IPS-NIHi7 (cell line): ENCODE results near the gene RELT.
A peak's percentile ranks its signal among the peaks of the same experiment; 100 is the strongest.

Experiments used
- DNase-seq: peaks from one replicate; pipeline ENCODE4 v3.0.0; 2012; ENCODE audit warnings: mixed read lengths; ENCODE audit errors: extremely low spot score

RELT gene

DNA sequence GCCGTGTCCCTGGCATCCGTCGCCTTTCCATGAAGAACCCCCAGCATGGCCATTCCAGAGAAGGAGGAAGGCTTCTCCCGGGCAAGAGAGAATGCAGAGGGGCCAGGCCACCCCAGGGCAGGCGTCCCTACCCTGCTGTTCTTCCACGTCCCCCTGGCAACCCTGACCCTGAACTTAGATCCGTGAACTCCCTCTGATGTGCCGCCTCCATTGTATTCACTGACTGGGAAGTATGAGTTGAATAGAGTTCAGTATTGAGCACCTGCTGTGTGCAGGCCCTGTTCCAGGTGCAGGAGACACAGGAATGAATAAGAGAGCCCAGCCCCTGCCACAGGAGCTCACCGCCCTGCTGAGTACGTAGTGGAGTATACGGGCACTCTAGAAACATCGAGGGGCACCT lies 29.1 kb upstream of the RELT start:
- no peak for DNase-seq

DNA sequence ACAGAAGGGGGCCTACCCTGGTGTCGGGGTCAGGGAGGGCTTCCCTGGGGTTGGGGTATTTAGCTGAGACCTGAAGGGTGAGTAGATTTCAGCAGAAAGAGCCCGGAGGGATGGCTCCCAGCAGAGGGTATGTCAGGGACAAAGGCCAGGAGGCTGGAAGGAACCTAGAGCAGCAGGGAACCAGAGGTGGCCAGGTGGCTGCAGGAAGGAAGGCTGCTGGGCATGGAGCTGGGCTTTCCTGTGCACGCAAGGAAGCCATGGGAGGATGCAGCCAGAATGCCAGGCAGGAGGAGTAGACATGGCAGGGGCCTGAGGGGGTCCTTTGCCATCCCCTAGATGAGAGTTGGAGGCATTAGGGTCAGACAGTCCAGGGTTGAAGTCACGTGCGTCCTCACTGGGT lies 27.4 kb upstream of the RELT start:
- no peak for DNase-seq

DNA sequence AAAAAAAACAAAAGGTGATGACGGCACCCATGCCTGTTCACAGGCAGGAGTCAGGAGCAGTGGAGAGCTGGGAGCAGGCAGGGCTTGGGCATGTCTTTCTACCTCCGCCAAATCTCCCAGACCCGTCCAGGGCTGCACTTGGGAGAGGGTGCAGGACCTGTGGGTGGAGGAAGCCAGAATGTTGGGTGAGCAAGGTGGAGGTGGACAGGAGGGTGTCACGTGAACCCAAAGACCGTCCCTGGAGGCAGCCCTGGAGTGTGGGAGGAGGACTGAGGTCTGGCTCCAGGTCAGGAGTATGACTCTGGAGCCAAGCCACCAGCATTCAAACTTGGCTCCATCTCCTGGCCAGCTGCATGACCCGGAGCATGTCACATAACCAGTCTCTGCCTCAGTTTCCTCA lies 26.6 kb upstream of the RELT start:
- no peak for DNase-seq

DNA sequence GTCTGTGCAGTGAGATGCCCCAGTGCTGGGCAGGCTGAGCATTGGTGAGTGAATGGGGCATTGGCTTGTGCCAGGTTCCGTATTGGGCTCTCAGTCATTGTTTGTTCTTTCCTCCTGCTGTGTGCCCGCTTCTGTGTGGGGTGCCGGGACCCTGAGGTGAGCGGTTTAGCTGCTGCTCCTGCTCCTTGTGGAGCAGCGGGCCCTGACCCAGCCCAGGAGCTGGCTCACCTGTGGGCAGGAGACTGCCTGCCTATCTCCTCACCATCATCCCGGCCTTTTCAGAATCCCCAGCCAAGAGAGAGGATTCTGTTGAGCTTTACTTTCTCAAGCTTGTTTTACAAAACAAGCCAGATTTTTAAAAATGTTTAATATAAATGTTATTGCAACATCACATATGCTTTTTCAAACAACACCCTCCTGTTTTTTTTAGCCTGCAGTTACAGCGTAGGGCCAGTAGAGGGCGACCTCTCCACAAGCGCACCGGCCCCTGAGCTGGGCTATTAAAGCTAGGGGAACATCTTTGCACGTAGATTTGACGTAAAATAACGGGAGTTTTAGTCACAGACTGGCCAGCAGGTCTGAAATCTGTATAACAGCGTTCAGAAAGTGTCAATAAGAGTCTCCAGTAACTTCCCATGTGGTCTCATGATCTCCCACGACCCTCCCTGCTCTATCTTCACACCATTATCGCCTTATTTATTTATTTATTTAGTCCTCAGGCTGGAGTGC lies 25.1 kb upstream of the RELT start:
- peak; percentile 79 for DNase-seq

DNA sequence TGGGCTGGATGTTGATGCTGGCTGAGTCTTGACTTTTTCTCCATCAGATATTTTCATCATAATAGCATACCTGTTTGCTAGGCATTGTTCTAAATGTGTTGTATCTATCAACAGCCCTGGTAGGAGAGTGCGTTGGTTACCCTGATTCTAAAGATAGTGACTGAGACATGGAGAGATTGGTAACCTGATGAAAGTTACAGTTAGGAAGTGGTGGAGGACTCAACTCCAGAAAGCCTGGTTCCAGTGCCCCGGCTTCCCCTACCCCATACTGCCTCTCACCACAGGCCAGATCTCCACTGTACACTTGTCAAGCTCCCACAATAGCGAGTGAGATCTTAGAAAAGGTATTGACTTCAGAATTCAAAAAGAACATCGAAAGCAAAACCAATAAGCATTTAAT lies 22.8 kb upstream of the RELT start:
- DNase-seq = no peak

DNA sequence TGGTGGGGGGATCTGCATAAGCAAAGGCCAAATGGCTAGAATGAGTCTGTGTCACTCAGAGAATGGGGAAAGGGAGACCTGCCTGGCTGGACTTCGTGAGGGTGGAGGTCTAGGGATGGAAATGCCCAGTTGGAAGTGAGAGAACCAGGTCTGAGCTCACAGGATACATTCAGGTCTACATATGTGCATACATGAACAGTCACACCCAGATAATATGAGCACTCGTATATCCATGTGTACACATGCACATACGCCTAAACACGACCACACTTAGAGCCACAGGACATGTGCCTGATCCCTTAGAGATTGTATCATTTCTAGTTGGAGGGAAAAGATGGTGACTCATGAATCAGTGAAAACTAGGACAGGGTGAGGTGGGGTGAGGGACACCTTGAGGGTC lies 21.1 kb upstream of the RELT start:
- DNase-seq = no peak

DNA sequence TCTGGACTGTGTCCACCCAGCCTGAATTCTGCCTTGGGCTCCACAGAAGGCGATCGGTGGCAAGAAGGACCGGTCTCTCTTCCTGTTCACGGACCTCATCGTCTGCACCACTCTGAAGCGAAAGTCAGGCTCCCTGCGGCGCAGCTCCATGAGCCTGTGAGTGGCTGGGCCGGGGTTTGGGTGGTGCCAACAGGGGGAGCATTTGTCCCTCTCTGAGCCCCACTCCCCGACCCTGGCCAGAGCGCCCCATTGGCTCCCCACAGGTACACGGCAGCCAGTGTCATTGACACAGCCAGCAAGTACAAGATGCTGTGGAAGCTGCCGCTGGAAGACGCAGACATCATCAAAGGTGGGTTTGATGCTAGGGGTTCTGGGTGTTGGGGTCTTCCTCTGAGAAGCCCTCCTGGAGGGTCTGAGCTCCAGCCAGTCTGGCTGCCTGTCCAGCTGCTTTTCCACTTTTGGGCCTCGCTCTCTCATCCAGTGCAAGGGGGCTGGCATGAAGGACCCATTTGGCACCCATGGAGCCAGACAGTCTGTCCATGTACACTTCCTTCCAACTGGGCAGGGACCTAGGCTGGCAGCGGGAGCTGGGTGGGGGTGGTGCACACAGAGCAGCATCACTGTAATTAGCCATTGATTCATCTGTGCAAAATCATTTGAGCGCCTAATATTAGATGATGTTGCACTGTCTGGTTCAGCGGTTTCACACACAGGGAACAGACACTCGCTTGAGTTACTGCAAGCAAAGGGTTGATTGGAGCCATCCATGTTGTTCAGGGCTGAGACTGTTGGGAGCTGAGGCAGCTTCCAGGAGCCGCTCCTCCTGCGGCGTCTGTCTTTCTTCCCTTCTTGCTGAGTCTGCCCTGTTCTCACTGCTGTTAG lies 19.0 kb upstream of the RELT start:
- no peak for DNase-seq

DNA sequence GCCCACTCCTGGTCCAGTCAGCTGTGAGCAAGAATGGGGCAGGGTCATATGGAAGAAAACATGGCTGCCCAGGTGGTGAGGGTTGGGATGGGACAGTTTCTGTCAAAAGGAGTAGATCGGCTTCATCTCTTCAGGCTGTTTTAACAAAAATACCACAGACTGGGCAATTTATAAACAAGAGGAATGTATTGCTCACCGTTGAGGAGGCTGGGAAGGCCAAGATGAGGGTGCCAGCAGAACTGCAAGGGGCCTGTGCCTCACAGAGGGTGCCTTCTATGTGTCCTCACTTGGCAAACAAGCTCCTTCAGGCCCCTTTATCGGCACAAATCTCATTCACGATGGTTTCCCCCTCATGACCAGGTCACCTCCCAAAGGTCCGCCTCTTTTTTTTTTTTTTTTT lies 18.1 kb upstream of the RELT start:
- no peak for DNase-seq

DNA sequence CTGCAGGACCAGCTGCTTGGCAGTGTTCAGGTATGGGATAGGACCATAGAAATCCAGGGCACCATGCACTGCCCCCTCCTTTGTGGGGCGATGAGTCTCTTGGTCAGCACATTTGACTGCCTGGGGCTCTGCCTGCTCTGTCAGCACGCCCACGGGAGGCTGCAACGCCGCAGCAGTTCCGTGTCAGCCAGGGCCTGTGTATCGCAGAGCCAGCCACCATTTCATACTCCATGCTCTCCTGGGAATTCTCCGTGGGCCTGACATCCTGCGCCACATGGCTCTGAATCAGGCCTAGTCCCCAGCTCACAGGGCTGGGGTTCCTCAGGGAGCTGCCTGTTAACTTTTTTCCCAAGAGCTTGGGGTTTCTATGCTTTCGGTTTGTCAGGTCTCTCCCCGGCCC lies 16.9 kb upstream of the RELT start:
- DNase-seq = no peak

DNA sequence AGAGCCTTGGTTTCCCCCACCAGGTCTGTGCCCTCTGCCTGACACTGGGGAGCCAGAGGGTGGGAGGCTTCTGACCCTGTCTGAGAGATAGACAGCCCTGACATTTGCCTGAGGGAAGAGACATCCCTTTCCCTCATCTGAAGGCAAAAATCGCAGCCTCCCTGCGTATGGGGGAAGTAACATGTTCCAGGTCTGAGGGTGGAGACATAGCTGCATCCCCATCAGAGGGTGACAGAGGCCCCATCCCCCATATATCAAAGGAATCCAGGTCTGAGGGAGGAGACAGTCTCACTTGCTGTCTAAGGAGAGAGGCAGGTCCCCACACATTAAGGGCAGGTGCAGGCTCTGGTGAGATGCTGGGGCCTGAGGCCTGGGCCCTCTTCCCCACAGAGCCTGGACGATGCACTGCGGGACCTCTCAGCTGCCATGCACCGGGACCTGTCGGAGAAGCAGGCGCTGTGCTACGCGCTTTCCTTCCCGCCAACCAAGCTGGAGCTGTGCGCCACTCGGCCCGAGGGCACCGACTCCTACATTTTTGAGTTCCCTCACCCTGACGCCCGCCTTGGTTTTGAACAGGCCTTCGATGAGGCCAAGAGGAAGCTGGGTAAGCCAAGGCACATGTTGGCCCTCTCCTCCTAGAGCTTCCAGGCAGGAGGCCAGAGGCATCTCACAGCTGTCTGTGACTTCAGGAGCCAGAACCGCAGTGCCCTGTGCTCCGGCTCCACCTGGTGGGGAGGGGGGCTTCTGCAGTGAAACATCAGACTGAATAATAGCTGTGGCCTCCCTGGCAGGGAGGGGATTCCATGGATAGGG lies 16.1 kb upstream of the RELT start:
- DNase-seq = peak; percentile 74

DNA sequence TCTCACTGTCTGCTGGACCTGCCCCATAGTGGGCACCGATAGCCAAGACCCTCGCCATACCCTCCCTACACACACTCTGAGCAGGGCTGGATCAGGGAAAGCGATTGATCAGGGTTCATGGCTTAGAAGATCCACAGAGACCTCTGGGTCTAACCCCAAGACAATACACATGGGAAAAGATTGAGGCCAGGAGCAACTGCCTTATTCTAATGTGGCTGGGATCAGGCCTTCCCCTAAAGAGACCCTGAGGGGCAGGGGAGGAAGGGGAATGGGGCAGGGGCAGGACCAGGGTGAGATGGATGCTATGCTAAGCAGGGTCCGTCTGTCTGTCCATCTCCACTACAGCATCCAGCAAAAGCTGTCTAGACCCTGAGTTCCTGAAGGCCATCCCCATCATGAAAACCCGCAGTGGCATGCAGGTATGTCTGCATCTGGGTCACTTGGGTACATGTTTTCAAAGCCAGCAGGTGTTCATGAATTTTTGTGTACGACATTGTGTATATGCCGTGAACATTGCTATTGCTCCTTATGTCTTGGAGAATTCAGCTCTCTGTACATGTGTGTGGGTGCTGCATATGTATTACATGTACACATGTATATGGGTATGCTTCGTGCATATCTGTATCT lies 15.3 kb upstream of the RELT start:
- no peak for DNase-seq

DNA sequence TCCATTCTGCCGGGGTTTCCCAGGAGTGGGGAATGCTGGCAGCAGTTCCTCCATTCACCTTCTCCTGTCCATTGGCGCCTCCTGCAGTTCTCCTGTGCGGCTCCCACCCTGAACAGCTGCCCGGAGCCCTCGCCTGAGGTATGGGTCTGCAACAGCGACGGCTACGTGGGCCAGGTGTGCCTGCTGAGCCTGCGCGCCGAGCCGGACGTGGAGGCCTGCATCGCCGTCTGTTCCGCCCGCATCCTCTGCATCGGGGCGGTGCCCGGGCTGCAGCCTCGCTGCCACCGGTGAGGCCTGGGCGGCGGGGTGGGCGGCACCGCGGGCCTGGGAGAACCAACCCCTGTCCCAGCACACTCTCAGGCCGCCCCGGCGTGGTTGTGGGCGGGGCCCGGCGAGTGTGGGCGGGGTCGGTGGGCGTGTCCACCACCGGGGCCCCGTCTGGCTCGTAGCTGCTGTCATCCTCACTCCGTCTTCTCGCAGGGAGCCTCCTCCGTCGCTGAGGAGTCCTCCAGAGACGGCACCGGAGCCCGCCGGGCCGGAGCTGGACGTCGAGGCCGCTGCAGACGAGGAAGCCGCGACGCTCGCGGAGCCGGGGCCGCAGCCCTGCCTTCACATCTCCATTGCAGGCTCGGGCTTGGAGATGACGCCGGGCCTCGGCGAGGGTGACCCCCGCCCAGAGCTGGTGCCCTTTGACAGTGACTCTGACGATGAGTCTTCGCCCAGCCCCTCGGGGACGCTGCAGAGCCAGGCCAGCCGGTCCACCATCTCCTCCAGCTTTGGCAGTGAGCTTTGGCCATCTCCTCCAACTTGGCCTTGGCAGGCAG lies 14.0 kb upstream of the RELT start:
- peak; percentile 99 for DNase-seq

DNA sequence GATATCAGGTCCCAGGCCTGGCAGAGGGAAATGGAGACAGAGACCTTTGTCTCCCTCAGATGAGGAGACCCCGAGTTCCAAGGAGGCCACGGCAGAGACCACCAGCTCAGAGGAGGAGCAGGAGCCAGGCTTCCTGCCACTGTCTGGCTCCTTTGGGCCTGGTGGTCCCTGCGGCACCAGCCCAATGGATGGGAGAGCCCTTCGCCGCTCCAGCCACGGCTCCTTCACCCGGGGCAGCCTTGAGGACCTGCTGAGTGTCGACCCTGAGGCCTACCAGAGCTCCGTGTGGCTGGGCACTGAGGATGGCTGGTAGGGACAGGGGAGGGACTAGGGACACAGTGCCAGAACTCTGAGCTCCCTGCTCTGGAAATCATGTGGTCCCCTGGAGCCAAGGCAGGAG lies 13.1 kb upstream of the RELT start:
- no peak for DNase-seq

DNA sequence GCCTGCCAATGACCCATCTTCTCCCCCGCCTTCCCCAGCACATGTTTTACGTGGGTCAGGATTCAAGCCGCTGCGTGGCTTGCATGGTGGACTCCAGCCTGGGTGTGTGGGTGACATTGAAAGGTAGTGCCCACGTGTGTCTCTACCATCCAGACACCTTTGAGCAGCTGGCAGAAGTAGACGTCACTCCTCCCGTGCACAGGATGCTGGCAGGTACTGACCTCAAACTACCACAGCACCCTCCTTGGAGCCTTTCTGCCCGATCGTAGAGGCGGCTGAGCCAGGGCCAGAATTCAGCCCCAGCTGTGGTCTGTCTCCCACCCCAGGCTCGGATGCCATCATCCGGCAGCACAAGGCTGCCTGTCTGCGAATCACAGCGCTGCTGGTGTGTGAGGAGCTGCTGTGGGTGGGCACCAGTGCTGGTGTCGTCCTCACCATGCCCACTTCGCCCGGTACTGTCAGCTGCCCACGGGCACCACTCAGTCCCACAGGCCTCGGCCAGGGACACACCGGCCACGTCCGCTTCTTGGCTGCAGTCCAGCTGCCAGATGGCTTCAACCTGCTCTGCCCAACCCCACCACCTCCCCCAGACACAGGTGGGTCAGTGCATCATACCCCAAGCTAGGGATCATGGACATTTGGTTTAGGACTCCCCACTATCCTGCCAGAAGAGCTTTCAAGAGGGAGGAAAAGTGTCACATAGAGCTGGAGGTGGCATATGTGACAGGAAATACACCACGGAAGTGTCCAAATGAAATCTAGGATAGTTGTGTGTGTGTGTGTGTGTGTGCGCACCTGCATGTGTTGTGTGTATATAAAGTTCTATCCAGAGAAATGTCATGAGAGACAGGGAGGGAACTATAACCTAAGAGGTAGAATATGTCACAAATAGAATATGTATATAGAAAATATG lies 10.6 kb upstream of the RELT start:
- no peak for DNase-seq

DNA sequence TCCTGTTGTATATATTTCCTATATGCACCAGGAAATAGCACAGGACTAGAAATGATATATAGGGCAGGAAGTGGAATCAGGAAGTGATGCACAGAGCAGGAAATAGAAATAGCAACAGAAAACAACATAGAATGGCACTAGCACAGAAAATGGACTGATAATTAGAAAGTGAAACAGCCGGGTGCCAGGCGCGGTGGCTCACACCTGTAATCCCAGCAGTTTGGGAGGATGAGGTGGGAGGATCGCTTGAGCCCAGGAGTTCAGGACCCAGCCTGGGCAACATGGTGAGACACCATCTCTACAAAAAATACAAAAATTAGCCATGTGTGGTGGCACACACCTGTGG lies 10.0 kb upstream of the RELT start:
- DNase-seq = no peak

DNA sequence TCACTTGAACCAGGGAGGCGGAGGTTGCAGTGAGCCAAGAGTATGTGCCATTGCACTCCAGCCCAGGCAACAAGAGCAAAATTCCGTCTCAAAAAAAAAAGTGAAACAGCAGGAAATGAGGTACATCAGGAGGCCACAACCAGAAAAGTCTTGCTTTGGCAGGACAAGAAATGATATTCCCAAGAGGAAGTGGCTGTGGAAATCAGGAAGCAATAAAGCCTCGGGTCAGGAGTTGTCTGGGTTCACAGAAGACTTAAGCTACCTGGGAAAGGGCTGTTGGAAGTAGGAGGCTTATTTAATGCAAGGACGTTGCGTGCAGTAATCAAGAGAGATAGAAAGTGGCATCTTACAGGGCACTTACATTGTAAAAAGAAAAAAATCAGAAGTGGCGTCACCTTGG lies 9.2 kb upstream of the RELT start:
- DNase-seq = no peak

DNA sequence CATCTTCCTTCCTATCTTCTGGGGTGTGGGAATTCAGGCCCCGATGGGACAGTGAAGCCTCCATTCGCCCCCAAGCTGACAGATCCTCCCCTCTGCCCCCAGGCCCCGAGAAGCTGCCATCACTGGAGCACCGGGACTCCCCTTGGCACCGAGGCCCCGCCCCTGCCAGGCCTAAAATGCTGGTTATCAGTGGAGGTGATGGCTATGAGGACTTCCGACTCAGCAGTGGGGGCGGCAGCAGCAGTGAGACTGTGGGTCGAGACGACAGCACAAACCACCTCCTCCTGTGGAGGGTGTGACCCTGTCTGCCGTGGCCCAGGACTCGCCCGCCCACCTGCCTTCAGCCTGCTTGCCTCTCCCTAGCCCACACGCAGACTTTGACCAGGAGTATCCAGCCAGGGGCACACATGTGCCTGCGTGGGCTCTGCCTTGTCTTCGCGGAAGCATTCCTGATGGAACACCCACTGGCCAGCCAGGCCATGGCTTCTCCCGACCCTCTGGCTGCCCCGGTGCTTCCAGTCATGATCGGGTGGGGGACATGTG lies 8.6 kb upstream of the RELT start:
- DNase-seq = no peak

DNA sequence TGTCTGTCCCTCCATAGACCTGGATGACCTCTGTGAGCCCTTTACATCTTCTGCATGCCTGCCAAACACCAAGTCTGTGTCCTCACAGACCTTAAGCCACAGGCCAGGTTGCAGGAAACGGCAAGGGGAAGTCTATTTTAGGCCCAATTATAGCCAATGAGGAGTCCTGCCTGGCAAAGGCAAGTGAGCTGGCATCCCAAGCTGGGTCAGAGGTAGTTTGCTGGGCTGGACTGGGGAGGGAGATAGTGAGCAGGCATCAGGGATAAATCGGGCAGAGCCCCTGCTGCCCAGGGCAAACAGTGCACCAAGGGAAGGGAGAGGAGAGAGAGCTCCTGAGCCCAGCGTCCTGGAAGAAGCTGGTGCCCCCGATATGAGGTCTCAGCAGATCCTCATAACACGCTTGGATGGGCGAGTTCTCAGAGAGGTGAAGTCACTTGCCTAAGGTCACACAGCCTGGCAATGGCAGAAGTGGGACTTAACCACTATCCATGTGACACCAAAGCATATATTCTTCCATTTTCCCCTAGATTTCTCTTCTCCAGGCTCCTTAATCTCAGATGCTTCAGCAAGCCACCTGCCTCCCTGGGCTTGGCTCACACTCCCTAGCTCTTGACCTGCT lies 3.7 kb upstream of the RELT start:
- peak; percentile 56 for DNase-seq

DNA sequence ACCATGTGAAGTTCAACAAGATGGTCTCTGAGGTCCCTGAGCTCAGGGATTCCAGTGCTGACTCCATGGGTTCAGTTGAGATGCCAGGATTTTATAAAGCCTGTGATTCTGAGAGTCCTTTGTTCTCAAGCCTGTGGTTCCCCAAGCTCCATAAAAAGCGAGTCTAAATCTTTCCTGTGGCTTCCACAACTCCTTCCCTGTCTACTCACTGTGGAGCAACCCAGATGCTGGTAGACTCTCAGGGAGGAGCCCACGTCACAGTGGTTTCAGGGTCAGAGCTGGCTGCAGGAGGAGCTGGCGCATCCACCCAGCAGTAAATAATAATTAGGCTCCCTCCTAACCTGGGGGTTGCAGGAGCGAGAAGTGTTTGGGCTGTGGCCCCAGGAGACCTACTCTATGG lies 2.0 kb upstream of the RELT start:
- DNase-seq = no peak

DNA sequence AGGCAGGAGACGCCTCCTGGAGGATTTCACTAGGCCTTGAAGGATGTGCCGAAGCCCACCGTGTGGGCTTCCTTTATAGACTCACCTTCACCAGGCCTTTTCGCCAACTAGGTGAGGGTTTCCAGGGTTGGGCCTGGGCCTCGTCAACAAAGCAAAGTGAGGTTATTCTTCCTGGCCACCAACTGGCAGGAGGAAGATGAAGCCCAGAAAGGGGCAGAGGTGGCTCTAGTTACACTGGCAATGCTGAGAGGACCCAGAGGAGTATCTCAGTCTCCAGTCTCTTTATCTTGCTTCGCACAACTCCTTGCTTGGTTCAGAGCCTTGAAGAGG lies 404 bp upstream of the RELT start:
- DNase-seq = no peak
